SH-SY5Y (cell line): ENCODE results near the gene VIT.

Source experiments
- GATA2 ChIP-seq: IDR thresholded peaks from 2 replicates; pipeline ENCODE4 v1.6.1; 2011; ENCODE audit warnings: mild to moderate bottlenecking, low read depth, low read length
- GATA3 ChIP-seq: IDR thresholded peaks from 2 replicates; pipeline ENCODE4 v1.6.1; 2011; ENCODE audit warnings: low read depth, mild to moderate bottlenecking, low read length, moderate library complexity

- no peak for TF ChIP-seq GATA2
- no peak for TF ChIP-seq GATA3
Observed at GRCh38 chr2:36843838-36844237, 147.3 kb downstream of the VIT start.
